Measurements from ENCODE around the gene ADGRL3. TPM values are rescaled to one million over a fixed set of nuclear protein-coding genes. Genes with fewer than 3 reads are reported as not detected.

Gene ADGRL3
- total RNA-seq, 1 donor from 2014 or later, result 34.5 TPM

DNA sequence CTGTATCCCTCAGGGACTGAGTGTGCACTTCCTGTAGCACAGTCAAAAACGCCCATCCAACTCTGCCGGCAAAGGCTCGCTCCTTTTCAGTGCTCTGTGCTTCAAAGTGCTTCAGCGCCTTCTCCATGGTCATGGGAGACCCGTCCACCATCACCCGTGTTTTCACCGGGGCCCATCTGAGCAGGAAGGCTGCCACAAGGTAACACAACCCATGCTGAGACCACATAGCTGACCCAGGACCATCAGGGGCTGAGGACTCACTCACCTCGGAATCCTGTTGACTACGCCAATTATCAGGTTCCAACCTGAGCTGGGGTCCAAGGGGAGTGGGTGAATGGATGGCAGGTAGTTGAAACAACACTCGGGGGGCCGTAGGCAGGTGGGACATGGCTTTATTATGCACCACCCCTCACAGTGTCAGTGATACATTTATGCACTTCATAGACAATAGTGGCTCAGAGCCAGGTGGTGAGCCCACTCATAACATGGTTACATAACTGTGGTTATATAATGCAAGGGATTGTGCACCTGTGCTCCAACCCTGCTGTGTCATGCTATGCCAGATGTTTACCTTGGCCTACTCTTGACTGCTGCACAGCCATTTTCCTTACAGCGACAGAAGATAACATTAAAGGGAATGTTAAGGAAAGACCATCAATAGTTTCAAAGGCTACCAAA lies 227.8 kb downstream of the ADGRL3 start:
- no peaks in the 10 kb centered on the region for H3K27me3 Mint-ChIP-seq (ENCODE audit: low read depth)
- peaks cover 8% of the 10 kb centered on the region for H3K36me3 Mint-ChIP-seq (ENCODE audit: low read depth)
- no peaks in the 10 kb centered on the region for H3K4me1 Mint-ChIP-seq
- peaks cover 6% of the 10 kb centered on the region for H3K9me3 Mint-ChIP-seq
- no peak for DNase-seq (ENCODE audit: low read depth, low spot score)
- peak overlapping the region; percentile 50 for H3K27ac Mint-ChIP-seq (ENCODE audit: unreplicated experiment)
- TF ChIP-seq, protein P1, sequence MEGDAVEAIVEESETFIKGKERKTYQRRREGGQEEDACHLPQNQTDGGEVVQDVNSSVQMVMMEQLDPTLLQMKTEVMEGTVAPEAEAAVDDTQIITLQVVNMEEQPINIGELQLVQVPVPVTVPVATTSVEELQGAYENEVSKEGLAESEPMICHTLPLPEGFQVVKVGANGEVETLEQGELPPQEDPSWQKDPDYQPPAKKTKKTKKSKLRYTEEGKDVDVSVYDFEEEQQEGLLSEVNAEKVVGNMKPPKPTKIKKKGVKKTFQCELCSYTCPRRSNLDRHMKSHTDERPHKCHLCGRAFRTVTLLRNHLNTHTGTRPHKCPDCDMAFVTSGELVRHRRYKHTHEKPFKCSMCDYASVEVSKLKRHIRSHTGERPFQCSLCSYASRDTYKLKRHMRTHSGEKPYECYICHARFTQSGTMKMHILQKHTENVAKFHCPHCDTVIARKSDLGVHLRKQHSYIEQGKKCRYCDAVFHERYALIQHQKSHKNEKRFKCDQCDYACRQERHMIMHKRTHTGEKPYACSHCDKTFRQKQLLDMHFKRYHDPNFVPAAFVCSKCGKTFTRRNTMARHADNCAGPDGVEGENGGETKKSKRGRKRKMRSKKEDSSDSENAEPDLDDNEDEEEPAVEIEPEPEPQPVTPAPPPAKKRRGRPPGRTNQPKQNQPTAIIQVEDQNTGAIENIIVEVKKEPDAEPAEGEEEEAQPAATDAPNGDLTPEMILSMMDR (conservative IDR thresholded peaks at IDR 0.05), result no peak
- no peak overlapping the region for H3K4me3 Mint-ChIP-seq

DNA sequence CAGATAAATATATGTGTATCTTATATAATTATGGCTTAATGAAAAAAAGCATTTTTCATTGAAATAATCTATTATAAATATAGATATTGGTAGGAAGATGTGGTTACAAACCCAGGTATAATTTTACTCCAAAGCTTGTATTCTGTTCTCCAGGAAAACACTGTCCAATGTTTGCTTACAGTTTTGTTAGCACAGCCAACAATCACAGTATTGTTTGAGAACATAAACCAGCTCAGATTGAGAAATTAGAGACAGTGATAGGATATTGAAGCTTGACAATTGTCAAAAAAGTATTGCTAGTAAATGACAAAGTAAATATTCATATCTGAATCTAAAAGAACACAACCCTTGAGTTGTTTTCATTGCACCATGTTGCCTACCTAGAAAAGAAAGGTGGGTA lies 228.8 kb downstream of the ADGRL3 start:
- H3K9me3 Mint-ChIP-seq, result no peaks in the 10 kb centered on the region
- no peak overlapping the region for H3K4me3 Mint-ChIP-seq
- TF ChIP-seq, protein P1 (conservative IDR thresholded peaks at IDR 0.05), result no peak
- H3K36me3 Mint-ChIP-seq (ENCODE audit: low read depth), result peaks cover 2% of the 10 kb centered on the region
- no peak overlapping the region for H3K27ac Mint-ChIP-seq (ENCODE audit: unreplicated experiment)
- no peaks in the 10 kb centered on the region for H3K4me1 Mint-ChIP-seq
- no peaks in the 10 kb centered on the region for H3K27me3 Mint-ChIP-seq (ENCODE audit: low read depth)
- no peak for DNase-seq (ENCODE audit: low read depth, low spot score)

DNA sequence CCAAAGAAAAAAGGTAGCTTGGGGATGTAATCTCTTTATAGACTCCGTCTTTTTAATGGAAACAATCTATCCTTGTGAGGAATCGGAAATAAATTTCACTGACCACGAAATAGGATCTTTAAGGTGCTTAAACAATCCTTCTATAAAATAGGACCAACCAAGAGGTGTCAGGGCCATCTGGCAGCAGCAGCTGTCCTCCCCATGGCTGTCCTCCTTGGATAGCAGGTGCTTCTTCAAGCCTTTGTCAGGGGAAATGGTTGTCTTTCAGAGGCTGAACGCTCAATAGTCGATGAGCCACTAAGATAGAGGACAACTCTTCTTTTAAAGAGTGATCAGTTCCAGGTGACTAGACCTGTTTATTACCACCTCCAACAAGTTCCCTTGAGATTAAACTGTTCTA lies 231.0 kb downstream of the ADGRL3 start:
- no peak for DNase-seq (ENCODE audit: low read depth, low spot score)
- Mint-ChIP-seq H3K4me3 (no peak overlapping the region), H3K36me3 (ENCODE audit: low read depth) (peaks cover 2% of the 10 kb centered on the region), H3K27me3 (ENCODE audit: low read depth) (no peaks in the 10 kb centered on the region), H3K27ac (ENCODE audit: unreplicated experiment) (no peak overlapping the region), H3K4me1 (no peaks in the 10 kb centered on the region), H3K9me3 (no peaks in the 10 kb centered on the region)
- TF ChIP-seq, protein P1 (conservative IDR thresholded peaks at IDR 0.05), result no peak

DNA sequence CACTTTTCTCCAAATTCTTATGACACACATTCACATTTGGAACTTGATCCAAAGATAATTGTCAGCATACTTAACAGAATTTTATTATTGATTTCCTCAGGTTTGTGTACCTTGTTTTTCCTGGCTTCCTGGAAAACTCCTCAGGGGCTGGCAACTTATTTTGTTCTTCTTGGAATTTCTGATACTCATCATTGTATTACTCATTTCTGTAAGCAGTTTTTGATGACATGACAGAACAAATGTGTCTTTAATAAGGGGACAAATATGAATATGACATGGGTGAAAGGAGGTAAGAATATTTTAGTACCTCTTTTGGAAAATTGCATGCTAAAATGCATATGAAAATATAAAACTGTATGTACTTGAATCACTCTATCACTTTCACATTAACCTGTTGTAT lies 237.8 kb downstream of the ADGRL3 start:
- H3K9me3 Mint-ChIP-seq, result peaks cover 3% of the 10 kb centered on the region
- peaks cover 2% of the 10 kb centered on the region for H3K36me3 Mint-ChIP-seq (ENCODE audit: low read depth)
- H3K27me3 Mint-ChIP-seq (ENCODE audit: low read depth), result no peaks in the 10 kb centered on the region
- H3K4me1 Mint-ChIP-seq, result peaks cover 5% of the 10 kb centered on the region
- TF ChIP-seq, protein P1 (conservative IDR thresholded peaks at IDR 0.05), result no peak
- DNase-seq (ENCODE audit: low read depth, low spot score), result no peak
- peak overlapping the region; percentile 73 for H3K27ac Mint-ChIP-seq (ENCODE audit: unreplicated experiment)
- H3K4me3 Mint-ChIP-seq, result no peak overlapping the region

DNA sequence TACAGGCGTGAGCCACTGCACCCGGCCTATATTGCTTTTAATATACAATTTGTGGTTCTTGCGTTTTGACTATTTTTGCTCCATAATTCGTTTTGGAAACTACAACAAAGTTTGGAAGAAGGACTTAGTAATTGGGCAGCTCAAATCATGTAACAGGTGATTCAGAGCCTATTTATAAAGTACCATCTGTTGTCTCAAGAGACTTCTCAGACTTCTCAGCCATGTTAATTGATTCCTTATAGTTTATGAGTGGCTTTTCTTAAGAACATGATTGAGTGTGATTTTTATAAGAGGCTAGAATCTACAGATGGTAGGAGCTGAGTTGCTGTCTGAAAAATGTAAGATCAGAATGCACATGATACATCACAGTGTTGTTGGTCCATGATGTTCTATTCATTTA lies 240.2 kb downstream of the ADGRL3 start:
- TF ChIP-seq, protein P1 (conservative IDR thresholded peaks at IDR 0.05), result no peak
- no peak overlapping the region for H3K27ac Mint-ChIP-seq (ENCODE audit: unreplicated experiment)
- H3K36me3 Mint-ChIP-seq (ENCODE audit: low read depth), result peaks cover 2% of the 10 kb centered on the region
- peaks cover 17% of the 10 kb centered on the region for H3K4me1 Mint-ChIP-seq
- no peaks in the 10 kb centered on the region for H3K27me3 Mint-ChIP-seq (ENCODE audit: low read depth)
- no peak overlapping the region for H3K4me3 Mint-ChIP-seq
- DNase-seq (ENCODE audit: low read depth, low spot score), result no peak
- H3K9me3 Mint-ChIP-seq, result peaks cover 3% of the 10 kb centered on the region
